Esophagus muscularis mucosa (tissue), 4 donors: ENCODE results near the gene GADD45GIP1.

ENCODE experiments used
- CTCF ChIP-seq, 3 experiments: fragments of 200-600 bp in 2 of 3; fragments of 450-650 bp in 1 of 3; sonication (generic) in 2 of 3; IDR thresholded peaks; one replicate each; pipeline ENCODE4 v1.5.1; 2017 to 2019; ENCODE audit warnings: antibody characterized with exemption in 3 of 3, mild to moderate bottlenecking in 2 of 3, moderate library complexity in 1 of 3
- EP300 ChIP-seq: sonication (generic); formaldehyde crosslinking; IDR thresholded peaks from one replicate; pipeline ENCODE4 v1.6.1; 2017; ENCODE audit warnings: antibody characterized with exemption
- POLR2A ChIP-seq: fragments of 450-650 bp; IDR thresholded peaks from one replicate; pipeline ENCODE4 v1.6.1; 2017; ENCODE audit warnings: antibody characterized with exemption, moderate library complexity, mild to moderate bottlenecking, low read depth
- POLR2AphosphoS5 ChIP-seq, 2 donors: sonication (generic); formaldehyde crosslinking; IDR thresholded peaks; one replicate each; pipeline ENCODE4 v1.6.1; 2017; ENCODE audit warnings: antibody characterized with exemption in 2 of 2

- TF ChIP-seq POLR2A (no peak), POLR2AphosphoS5 (IDR thresholded peaks at IDR 0.05) (peak; percentile 55 to 61), EP300 (no peak), CTCF (IDR thresholded peaks at IDR 0.05) (no peak)
Observed at GRCh38 chr19:13001502-13002165, 44.6 kb upstream of the GADD45GIP1 start.
